Measurements from ENCODE around the gene LRRC7. TPM values are rescaled to one million over a fixed set of nuclear protein-coding genes. Genes with fewer than 3 reads are reported as not detected.

LRRC7 gene
- total and polyA plus RNA-seq, 2 experiments from 2014 or later, result 0.99 to 1.8 TPM

DNA sequence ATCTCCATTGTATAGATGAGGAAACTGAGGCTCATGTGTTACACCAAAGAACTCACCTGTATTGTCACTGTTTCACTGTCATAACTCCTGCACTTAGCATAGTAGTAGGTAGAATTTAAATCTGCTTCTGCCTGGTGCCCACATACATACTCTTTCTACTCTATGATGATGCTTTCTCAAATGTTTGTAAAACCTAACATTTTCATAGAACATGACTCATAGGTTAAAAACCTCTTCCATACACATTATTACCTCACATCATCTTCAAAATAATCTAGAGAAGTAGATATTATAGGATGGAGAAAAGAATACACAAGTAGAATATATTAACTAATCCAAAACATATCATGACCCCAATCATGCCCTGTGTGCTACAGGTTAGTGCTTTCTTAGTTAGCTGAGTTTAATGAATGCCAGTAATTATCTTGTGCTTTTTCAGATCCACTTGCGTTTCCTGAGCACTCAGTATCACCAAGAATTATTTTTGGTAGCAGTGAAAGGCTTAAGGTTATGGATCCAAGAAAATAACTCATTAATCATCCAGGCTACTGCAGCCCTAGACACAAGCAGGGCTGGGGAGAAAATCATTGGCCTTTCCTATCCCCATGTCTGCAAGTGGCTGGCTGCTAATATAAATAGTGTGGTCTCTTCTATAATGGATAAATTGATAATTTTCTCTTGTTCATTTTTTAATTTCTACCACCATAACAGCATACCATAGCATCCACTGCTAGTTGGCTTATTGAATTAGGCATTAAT lies 480.8 kb downstream of the LRRC7 start:
- H4K20me1 ChIP-seq (ENCODE audit: insufficient read depth, poor library complexity, severe bottlenecking), result no peaks in the 10 kb centered on the region
- TF ChIP-seq EZH2phosphoT487 (IDR thresholded peaks at IDR 0.05; ENCODE audit: low read depth, severe bottlenecking, unreplicated experiment), result no peak
- TF ChIP-seq CTCF (IDR thresholded peaks at IDR 0.05; ENCODE audit: poor library complexity), result no peak
- TF ChIP-seq EZH2 (IDR thresholded peaks at IDR 0.05; ENCODE audit: borderline replicate concordance), result no peak
- DNase-seq (ENCODE audit: low spot score), result no peak
- no peak overlapping the region for H3K4me3 ChIP-seq
- H3K79me2 ChIP-seq, result no peaks in the 10 kb centered on the region
- H2AFZ ChIP-seq, result no peak overlapping the region
- no peaks in the 10 kb centered on the region for H3K9me3 ChIP-seq (ENCODE audit: low read depth)
- no peaks in the 10 kb centered on the region for H3K4me1 ChIP-seq (ENCODE audit: insufficient read depth)
- H3K27ac ChIP-seq, result no peak overlapping the region
- H3K36me3 ChIP-seq (replicated peaks; ENCODE audit: insufficient read depth, low read depth), result no peaks in the 10 kb centered on the region
- 32% methylated on average over 1 of the region's 1 CpG for WGBS (ENCODE audit: low lambda C conversion rate, missing lambda C conversion rate)
- no peak overlapping the region for H3K4me2 ChIP-seq
- no peaks in the 10 kb centered on the region for H3K9me2 ChIP-seq (replicated peaks; ENCODE audit: insufficient read depth)
- no peaks in the 10 kb centered on the region for H3K27me3 ChIP-seq

- H3K79me2 ChIP-seq, result no peaks in the 10 kb centered on the region
- H3K9me3 ChIP-seq (ENCODE audit: low read depth), result no peaks in the 10 kb centered on the region
- 54% methylated on average over 1 of the region's 1 CpG for WGBS (ENCODE audit: low lambda C conversion rate, missing lambda C conversion rate)
- H3K27me3 ChIP-seq, result no peaks in the 10 kb centered on the region
- no peaks in the 10 kb centered on the region for H4K20me1 ChIP-seq (ENCODE audit: insufficient read depth, poor library complexity, severe bottlenecking)
- H3K4me1 ChIP-seq (ENCODE audit: insufficient read depth), result no peaks in the 10 kb centered on the region
- TF ChIP-seq CTCF (IDR thresholded peaks at IDR 0.05; ENCODE audit: poor library complexity) (no peak), EZH2 (IDR thresholded peaks at IDR 0.05; ENCODE audit: borderline replicate concordance) (no peak), EZH2phosphoT487 (IDR thresholded peaks at IDR 0.05; ENCODE audit: low read depth, severe bottlenecking, unreplicated experiment) (no peak)
- H3K36me3 ChIP-seq (replicated peaks; ENCODE audit: insufficient read depth, low read depth), result no peaks in the 10 kb centered on the region
- no peak for DNase-seq (ENCODE audit: low spot score)
- no peak overlapping the region for H3K27ac ChIP-seq
- no peak overlapping the region for H3K4me2 ChIP-seq
- no peaks in the 10 kb centered on the region for H3K9me2 ChIP-seq (replicated peaks; ENCODE audit: insufficient read depth)
- H3K4me3 ChIP-seq, result no peak overlapping the region
- H2AFZ ChIP-seq, result no peak overlapping the region
Measured at GRCh38 chr1:70051926-70052325, 484.2 kb downstream of the LRRC7 start.

- DNase-seq (ENCODE audit: low spot score), result no peak
- Histone ChIP-seq H3K27me3 (no peaks in the 10 kb centered on the region), H4K20me1 (ENCODE audit: insufficient read depth, poor library complexity, severe bottlenecking) (no peaks in the 10 kb centered on the region), H3K9me3 (ENCODE audit: low read depth) (no peaks in the 10 kb centered on the region), H3K4me2 (no peak overlapping the region), H3K4me1 (ENCODE audit: insufficient read depth) (no peaks in the 10 kb centered on the region), H3K36me3 (replicated peaks; ENCODE audit: insufficient read depth, low read depth) (no peaks in the 10 kb centered on the region), H3K79me2 (no peaks in the 10 kb centered on the region), H3K27ac (no peak overlapping the region), H3K4me3 (no peak overlapping the region), H3K9me2 (replicated peaks; ENCODE audit: insufficient read depth) (no peaks in the 10 kb centered on the region), H2AFZ (no peak overlapping the region)
- TF ChIP-seq EZH2 (IDR thresholded peaks at IDR 0.05; ENCODE audit: borderline replicate concordance), result no peak
- TF ChIP-seq EZH2phosphoT487 (IDR thresholded peaks at IDR 0.05; ENCODE audit: low read depth, severe bottlenecking, unreplicated experiment), result no peak
- TF ChIP-seq CTCF (IDR thresholded peaks at IDR 0.05; ENCODE audit: poor library complexity), result no peak
Measured at GRCh38 chr1:70057500-70057899, 489.8 kb downstream of the LRRC7 start.
